Measurements from ENCODE around the gene TNFSF4.
A peak's percentile ranks its signal among the peaks of the same experiment; 100 is the strongest.

Gene TNFSF4

GRCh38 chr1:173201969-173202368 is 5.2 kb downstream of the TNFSF4 start:
- DNase-seq: no peak
- TF ChIP-seq POLR2A (IDR thresholded peaks at IDR 0.05; ENCODE audit: low read length): no peak
- TF ChIP-seq GATA1 (IDR thresholded peaks at IDR 0.05; ENCODE audit: low read depth, low read length): no peak

GRCh38 chr1:173195596-173196088 is 11.5 kb downstream of the TNFSF4 start:
- peak; percentile 14 to 24 for DNase-seq

DNA sequence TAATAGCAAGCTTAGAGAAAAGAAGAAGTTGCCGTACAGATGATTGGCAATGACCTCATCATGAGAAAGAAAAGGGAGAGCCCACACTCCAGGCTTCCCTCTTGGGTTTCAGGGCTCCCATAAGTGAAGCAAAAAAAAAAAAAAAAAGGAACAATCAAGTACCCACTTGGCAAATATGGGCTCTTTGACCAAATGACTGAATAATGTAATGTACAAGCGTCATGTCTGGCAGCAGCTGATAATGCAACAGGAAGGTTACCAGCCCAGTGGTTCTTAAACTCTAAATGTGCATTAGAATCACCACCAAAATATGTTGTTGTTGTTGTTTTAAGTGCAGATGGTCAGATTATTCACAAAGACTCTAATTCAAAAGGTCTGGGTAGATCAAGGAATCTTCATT is 13.5 kb downstream of the TNFSF4 start:
- TF ChIP-seq GATA1 (IDR thresholded peaks at IDR 0.05; ENCODE audit: low read depth, low read length) (no peak), POLR2A (IDR thresholded peaks at IDR 0.05; ENCODE audit: low read length) (no peak)
- no peak for DNase-seq

More at GRCh38 chr1:173195596-173196088, 11.5 kb downstream of the TNFSF4 start:
- TF ChIP-seq GATA1 (IDR thresholded peaks at IDR 0.05; ENCODE audit: low read depth, low read length) (no peak), POLR2A (IDR thresholded peaks at IDR 0.05; ENCODE audit: low read length) (no peak)

DNA sequence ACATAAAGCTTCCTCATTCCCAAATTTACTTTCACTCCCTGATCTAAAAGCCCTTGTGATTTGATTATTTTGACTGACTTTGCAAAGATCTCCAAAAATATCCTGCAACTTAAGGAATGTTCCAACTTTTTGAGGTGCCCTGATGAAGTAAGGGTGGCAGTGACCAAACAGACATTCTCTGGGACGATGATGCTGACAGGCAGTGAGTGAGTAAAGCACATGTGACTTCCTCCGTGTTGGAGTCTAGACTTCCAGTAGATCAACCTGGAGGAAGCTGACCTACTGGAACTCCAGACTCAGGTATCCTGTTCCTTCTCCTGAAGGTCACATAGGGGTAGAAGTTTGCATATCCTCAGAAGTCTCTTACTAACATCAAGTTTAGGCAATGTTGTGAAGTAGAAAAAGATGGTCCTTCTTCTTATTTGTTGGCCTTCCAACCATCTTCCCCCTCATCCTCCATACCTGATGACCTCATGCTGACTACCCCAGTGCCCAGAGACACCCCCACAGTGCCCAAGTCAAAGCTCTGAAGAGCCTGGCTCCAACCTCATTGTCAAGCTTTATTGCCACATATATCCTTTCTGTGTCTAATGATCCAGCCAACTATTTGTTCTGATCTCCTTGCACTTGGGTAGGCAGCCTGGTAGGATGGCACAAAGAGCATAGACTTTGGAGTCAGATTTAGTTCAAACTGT is 16.0 kb downstream of the TNFSF4 start:
- DNase-seq: no peak
- TF ChIP-seq POLR2A (IDR thresholded peaks at IDR 0.05; ENCODE audit: low read length): no peak
- no peak for TF ChIP-seq GATA1 (IDR thresholded peaks at IDR 0.05; ENCODE audit: low read depth, low read length)

GRCh38 chr1:173190101-173190936 is 16.8 kb downstream of the TNFSF4 start:
- DNase-seq: no peak
- no peak for TF ChIP-seq GATA1 (IDR thresholded peaks at IDR 0.05; ENCODE audit: low read depth, low read length)
- TF ChIP-seq POLR2A (IDR thresholded peaks at IDR 0.05; ENCODE audit: low read length): no peak

DNA sequence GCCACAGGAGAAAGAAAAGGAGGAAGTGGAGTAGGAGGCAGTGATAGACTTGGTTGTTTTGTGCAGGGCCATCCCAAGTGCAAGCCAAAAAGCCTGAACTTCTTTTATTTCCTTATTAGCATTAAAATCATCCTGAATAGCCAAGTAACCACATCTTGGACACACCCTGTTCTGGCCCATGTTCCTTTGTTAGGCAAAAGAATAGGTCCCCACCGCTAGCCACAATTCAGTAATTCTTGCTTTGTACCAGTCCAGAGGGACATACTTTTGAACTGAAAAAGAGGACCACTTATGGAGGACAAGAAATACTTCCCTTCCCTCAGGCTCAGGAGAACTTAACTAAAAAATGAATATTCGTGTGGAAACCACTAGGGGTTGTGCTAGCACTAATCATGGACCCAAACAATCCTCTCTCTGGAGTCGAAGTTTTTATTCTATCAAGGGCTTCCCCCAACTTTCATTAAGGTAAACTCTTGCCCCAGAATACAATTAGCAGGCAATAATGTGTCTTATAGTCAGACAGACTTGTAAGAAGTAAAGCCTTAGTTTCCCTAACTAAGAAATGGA is 19.4 kb downstream of the TNFSF4 start:
- no peak for DNase-seq
- TF ChIP-seq POLR2A (IDR thresholded peaks at IDR 0.05; ENCODE audit: low read length) (no peak), GATA1 (IDR thresholded peaks at IDR 0.05; ENCODE audit: low read depth, low read length) (no peak)

- no peak for TF ChIP-seq POLR2A (IDR thresholded peaks at IDR 0.05; ENCODE audit: low read length)
- no peak for TF ChIP-seq GATA1 (IDR thresholded peaks at IDR 0.05; ENCODE audit: low read depth, low read length)
- DNase-seq: no peak
Observed at GRCh38 chr1:173181791-173182190, 25.3 kb downstream of the TNFSF4 start.

DNA sequence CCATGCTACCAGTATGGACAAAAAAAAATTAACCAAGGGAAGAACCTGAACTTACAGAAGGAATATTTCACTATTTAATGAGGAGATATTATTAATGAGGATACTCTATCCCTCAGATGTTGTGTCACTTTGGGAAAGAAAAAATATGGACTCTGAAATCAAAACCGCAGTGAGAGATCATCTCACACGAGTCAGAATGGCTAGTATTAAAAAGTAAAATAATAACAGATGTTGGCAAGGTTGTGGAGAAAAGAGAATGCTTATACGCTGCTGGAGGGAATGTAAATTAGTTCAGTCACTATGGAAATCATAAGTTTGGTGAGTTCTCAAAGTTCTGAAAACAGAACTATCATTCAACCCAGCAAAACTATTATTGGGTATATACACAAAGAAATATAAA is 30.9 kb downstream of the TNFSF4 start:
- DNase-seq: no peak
- TF ChIP-seq POLR2A (IDR thresholded peaks at IDR 0.05; ENCODE audit: low read length) (no peak), GATA1 (IDR thresholded peaks at IDR 0.05; ENCODE audit: low read depth, low read length) (no peak)

GRCh38 chr1:173175514-173176145 is 31.5 kb downstream of the TNFSF4 start:
- DNase-seq: no peak
- TF ChIP-seq POLR2A (IDR thresholded peaks at IDR 0.05; ENCODE audit: low read length) (no peak), GATA1 (IDR thresholded peaks at IDR 0.05; ENCODE audit: low read depth, low read length) (no peak)

DNA sequence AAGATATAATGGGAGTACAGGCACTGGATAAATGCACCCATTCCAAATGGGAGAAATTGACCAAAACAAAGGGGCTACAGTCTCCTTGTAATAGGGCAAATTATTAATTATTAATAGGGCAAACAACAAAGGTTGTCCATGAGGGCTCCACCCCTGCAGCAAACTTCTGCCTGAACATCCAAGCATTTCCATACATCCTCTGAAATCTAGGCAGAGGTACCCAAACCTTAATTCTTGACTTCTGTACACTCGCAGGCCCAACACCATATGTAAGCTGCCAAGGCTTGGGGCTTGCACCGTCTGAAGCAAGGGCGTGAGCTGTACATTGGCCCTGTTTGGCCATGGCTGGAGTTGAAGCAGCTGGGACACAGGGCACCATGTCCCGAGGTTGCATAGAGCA is 33.7 kb downstream of the TNFSF4 start:
- no peak for TF ChIP-seq GATA1 (IDR thresholded peaks at IDR 0.05; ENCODE audit: low read depth, low read length)
- TF ChIP-seq POLR2A (IDR thresholded peaks at IDR 0.05; ENCODE audit: low read length): no peak
- no peak for DNase-seq

- no peak for TF ChIP-seq GATA1 (IDR thresholded peaks at IDR 0.05; ENCODE audit: low read depth, low read length)
- TF ChIP-seq POLR2A (IDR thresholded peaks at IDR 0.05; ENCODE audit: low read length): no peak
Observed at GRCh38 chr1:173171152-173171551, 36.0 kb downstream of the TNFSF4 start.

DNA sequence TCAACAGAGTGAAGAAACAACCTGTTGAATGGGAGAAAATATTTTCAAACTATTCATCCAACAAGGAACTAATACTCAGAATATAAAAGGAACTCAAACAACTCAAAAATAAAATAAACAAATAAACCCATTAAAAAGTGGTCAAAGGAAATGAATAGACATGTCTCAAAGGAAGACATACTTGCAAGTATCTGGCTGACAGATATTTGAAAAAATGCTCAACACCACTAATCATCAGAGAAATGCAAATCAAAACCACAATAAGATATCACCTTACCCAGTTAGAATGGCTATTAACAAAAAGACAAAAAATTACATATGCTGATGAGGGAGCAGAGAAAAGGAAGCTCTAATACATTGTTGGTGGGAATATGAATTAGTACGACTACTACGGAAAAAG is 38.2 kb downstream of the TNFSF4 start:
- no peak for TF ChIP-seq POLR2A (IDR thresholded peaks at IDR 0.05; ENCODE audit: low read length)
- TF ChIP-seq GATA1 (IDR thresholded peaks at IDR 0.05; ENCODE audit: low read depth, low read length): no peak
- DNase-seq: no peak

More at GRCh38 chr1:173171152-173171551, 36.0 kb downstream of the TNFSF4 start:
- DNase-seq: no peak

- no peak for TF ChIP-seq GATA1 (IDR thresholded peaks at IDR 0.05; ENCODE audit: low read depth, low read length)
- TF ChIP-seq POLR2A (IDR thresholded peaks at IDR 0.05; ENCODE audit: low read length): no peak
Observed at GRCh38 chr1:173164686-173165085, 42.4 kb downstream of the TNFSF4 start.

GRCh38 chr1:173164178-173164577 is 43.0 kb downstream of the TNFSF4 start:
- TF ChIP-seq POLR2A (IDR thresholded peaks at IDR 0.05; ENCODE audit: low read length) (no peak), GATA1 (IDR thresholded peaks at IDR 0.05; ENCODE audit: low read depth, low read length) (no peak)
- DNase-seq: no peak

More at GRCh38 chr1:173164686-173165085, 42.4 kb downstream of the TNFSF4 start:
- DNase-seq: no peak
